MM.1S (cell line): Measurements from ENCODE around the gene CBLB.

Source experiments
- DNase-seq: peaks from one replicate; pipeline ENCODE4 v3.0.0-alpha.2; 2015
- H2AFZ ChIP-seq: fragments of 300-600 bp; sonication (generic); 2 replicates; pipeline ENCODE4 v1.6.0; 2016; ENCODE audit warnings: antibody characterized with exemption, low read length
- H3F3A ChIP-seq: fragments of 300-600 bp; sonication (generic); 2 replicates; pipeline ENCODE4 v1.6.1; 2016; ENCODE audit warnings: mild to moderate bottlenecking, antibody characterized with exemption, low read length, moderate library complexity, mixed read lengths; ENCODE audit not compliant: insufficient read depth
- H3K27ac ChIP-seq: fragments of 300-600 bp; sonication (generic); 2 replicates; pipeline ENCODE4 v1.5.1; 2016; ENCODE audit warnings: mild to moderate bottlenecking, low read length
- H3K27me3 ChIP-seq: fragments of 300-600 bp; sonication (generic); replicated peaks from 2 replicates; pipeline ENCODE4 v1.6.0; 2016; ENCODE audit warnings: low read length; ENCODE audit not compliant: insufficient read depth
- H3K36me3 ChIP-seq: fragments of 300-600 bp; sonication (generic); replicated peaks from 2 replicates; pipeline ENCODE4 v1.6.1; 2016; ENCODE audit warnings: mild to moderate bottlenecking, low read length, mixed read lengths; ENCODE audit not compliant: insufficient read depth
- H3K4me1 ChIP-seq: fragments of 300-600 bp; sonication (generic); 2 replicates; pipeline ENCODE4 v1.6.1; 2016; ENCODE audit warnings: low read length, mixed read lengths
- H3K4me2 ChIP-seq: fragments of 300-600 bp; sonication (generic); 2 replicates; pipeline ENCODE4 v1.6.0; 2016; ENCODE audit warnings: low read depth, low read length
- H3K4me3 ChIP-seq: fragments of 300-600 bp; sonication (generic); 2 replicates; pipeline ENCODE4 v1.5.1; 2016; ENCODE audit warnings: low read length, mixed read lengths
- H3K79me2 ChIP-seq: fragments of 300-600 bp; sonication (generic); 2 replicates; pipeline ENCODE4 v1.6.1; 2016; ENCODE audit warnings: mixed run types, low read length, mixed read lengths
- H3K9ac ChIP-seq: fragments of 300-600 bp; sonication (generic); 2 replicates; pipeline ENCODE4 v1.6.1; 2016; ENCODE audit warnings: low read length, mixed read lengths
- H3K9me2 ChIP-seq: fragments of 300-600 bp; sonication (generic); replicated peaks from 2 replicates; pipeline ENCODE4 v1.6.1; 2016; ENCODE audit warnings: mild to moderate bottlenecking, low read length, mixed read lengths; ENCODE audit not compliant: insufficient read depth
- H3K9me3 ChIP-seq: fragments of 300-600 bp; sonication (generic); replicated peaks from 2 replicates; pipeline ENCODE4 v1.6.1; 2016; ENCODE audit warnings: mild to moderate bottlenecking, low read length, mixed read lengths; ENCODE audit not compliant: insufficient read depth
- H4K20me1 ChIP-seq: fragments of 300-600 bp; sonication (generic); 2 replicates; pipeline ENCODE4 v1.6.1; 2016; ENCODE audit warnings: mild to moderate bottlenecking, low read length, moderate library complexity, mixed read lengths; ENCODE audit not compliant: insufficient read depth
- CTCF ChIP-seq: fragments of 300-600 bp; sonication (generic); IDR thresholded peaks from 2 replicates; pipeline ENCODE4 v1.5.1; 2016; ENCODE audit warnings: antibody characterized with exemption, low read length, mixed read lengths
- EZH2 ChIP-seq: fragments of 300-600 bp; sonication (generic); optimal IDR thresholded peaks from 2 replicates; pipeline ENCODE3; 2017; ENCODE audit warnings: low read depth, mild to moderate bottlenecking, antibody characterized with exemption, low read length, mixed read lengths
- EZH2phosphoT487 ChIP-seq: fragments of 300-600 bp; sonication (generic); IDR thresholded peaks from 2 replicates; pipeline ENCODE4 v1.6.1; 2018; ENCODE audit warnings: antibody characterized with exemption, low read length

The CBLB gene

DNA sequence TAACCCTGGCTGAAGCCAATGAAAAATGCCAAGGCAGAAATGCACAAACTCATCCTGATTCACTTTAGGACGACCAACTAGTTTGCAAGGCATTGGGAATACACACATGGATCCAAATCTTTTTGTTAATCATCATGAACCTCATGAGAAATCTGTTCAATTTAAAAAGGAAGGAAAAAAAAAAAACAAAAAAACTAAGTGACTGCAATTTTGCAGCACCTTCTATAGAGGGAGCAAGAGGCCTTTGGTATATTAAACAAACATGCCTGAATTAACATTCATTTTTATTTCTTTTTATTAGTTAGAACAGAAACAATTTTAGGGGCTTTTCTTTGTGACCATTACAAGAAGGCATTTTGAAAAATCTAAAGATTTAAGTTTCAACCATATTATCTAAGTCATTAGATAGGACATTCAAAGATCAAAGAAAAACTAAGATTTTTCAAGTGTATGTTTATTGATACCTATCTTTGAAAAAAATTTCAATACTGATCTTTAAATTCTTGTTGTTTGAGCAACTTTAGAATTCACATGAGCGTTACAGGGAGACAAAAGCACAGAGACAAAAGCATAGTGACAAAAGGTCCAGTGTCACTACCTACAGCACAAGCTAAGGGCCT is 182.4 kb downstream of the CBLB start:
- Histone ChIP-seq H3K9me2 (no peaks in the 10 kb centered on the region), H3K4me1 (no peaks in the 10 kb centered on the region), H3K27ac (no peak overlapping the region), H4K20me1 (no peaks in the 10 kb centered on the region), H3K79me2 (no peaks in the 10 kb centered on the region), H3K9me3 (no peaks in the 10 kb centered on the region), H3K36me3 (no peaks in the 10 kb centered on the region), H3K9ac (no peak overlapping the region), H3K4me3 (no peak overlapping the region), H3F3A (no peaks in the 10 kb centered on the region), H3K27me3 (no peaks in the 10 kb centered on the region), H3K4me2 (no peak overlapping the region), H2AFZ (no peak overlapping the region)
- peak; percentile 23 for DNase-seq
- TF ChIP-seq EZH2 (no peak), CTCF (peak; percentile 75), EZH2phosphoT487 (no peak)

GRCh38 chr3:105679951-105680350 is 188.9 kb downstream of the CBLB start:
- Histone ChIP-seq H3K9me2 (no peaks in the 10 kb centered on the region), H3K36me3 (no peaks in the 10 kb centered on the region), H3F3A (no peaks in the 10 kb centered on the region), H3K9ac (no peak overlapping the region), H3K4me3 (no peak overlapping the region), H3K27ac (no peak overlapping the region), H3K4me1 (no peaks in the 10 kb centered on the region), H4K20me1 (no peaks in the 10 kb centered on the region), H3K27me3 (no peaks in the 10 kb centered on the region), H3K79me2 (no peaks in the 10 kb centered on the region), H3K9me3 (no peaks in the 10 kb centered on the region), H3K4me2 (no peak overlapping the region), H2AFZ (no peak overlapping the region)
- no peak for DNase-seq
- TF ChIP-seq EZH2 (no peak), EZH2phosphoT487 (no peak), CTCF (no peak)

DNA sequence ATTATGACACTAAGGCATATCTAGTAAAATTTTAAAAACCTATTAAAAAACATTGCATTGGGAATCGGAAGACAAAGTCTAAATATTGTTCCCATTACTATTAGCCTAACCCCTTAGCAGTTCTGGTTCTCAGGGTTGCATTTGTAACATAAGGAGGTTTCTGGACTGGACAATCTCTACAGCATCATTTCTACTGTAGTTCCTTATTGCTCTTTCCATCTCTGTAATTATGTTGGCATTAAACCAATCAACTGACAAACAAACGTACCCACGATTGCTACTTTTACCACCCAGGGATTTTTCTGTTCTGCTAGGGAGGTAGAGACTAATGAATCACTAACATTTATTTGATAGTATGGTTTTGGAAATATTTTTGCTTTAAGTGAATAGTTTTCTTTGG is 190.8 kb downstream of the CBLB start:
- Histone ChIP-seq H3K4me3 (no peak overlapping the region), H3K9ac (no peak overlapping the region), H3K4me1 (no peaks in the 10 kb centered on the region), H3K27ac (no peak overlapping the region), H4K20me1 (no peaks in the 10 kb centered on the region), H3K79me2 (no peaks in the 10 kb centered on the region), H3K27me3 (no peaks in the 10 kb centered on the region), H3K36me3 (no peaks in the 10 kb centered on the region), H3F3A (no peaks in the 10 kb centered on the region), H3K4me2 (no peak overlapping the region), H3K9me3 (no peaks in the 10 kb centered on the region), H2AFZ (no peak overlapping the region), H3K9me2 (no peaks in the 10 kb centered on the region)
- no peak for TF ChIP-seq CTCF
- TF ChIP-seq EZH2 = no peak
- no peak for TF ChIP-seq EZH2phosphoT487
- DNase-seq = no peak
